GM18526 (cell line): ENCODE data around the gene PHACTR3.

Experiments used
- POLR2A ChIP-seq: IDR thresholded peaks from 3 replicates; pipeline ENCODE4 v1.6.1; 2011; ENCODE audit not compliant: insufficient read length; ENCODE audit errors: extremely low read depth

PHACTR3 gene

DNA sequence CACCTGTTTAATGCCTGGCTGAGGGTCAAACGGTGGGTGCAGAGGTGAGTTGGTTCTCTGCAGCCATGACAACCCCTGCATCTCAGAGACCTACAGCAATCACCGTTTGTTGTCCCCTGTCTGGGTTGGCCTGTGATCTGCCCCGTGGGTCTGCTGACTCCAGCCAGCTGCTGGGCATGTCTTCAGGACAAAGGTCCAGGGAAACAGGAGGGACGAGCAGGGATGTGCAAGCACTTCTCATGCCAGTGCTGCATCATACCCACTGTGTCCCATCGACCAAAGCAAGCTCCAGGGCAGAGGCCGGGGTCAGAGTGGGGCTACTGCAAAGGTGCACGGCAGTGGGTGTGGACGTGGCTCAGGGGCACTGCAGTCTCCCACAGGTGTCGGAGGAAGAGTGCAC lies 150.2 kb downstream of the PHACTR3 start:
- no peak for TF ChIP-seq POLR2A

DNA sequence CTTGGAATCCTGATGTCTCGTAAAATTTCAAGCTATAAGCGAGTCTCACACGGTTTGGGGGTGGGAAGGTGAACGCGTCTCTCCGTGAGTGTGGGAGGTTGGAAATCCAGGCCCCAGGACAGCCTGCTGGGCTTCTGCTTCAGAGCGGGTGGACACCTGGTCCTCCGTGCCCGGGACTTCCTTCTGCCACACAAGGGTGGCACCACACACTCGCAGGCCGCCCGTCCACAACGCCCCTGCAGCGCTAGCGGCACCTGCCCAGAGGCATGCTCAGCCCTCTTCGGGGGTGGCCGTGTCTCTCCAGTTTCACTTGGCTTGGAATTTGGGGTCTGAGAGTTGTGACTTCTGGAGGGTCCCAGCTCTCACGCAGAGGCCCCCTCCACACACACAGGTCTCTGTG lies 151.9 kb downstream of the PHACTR3 start:
- no peak for TF ChIP-seq POLR2A

DNA sequence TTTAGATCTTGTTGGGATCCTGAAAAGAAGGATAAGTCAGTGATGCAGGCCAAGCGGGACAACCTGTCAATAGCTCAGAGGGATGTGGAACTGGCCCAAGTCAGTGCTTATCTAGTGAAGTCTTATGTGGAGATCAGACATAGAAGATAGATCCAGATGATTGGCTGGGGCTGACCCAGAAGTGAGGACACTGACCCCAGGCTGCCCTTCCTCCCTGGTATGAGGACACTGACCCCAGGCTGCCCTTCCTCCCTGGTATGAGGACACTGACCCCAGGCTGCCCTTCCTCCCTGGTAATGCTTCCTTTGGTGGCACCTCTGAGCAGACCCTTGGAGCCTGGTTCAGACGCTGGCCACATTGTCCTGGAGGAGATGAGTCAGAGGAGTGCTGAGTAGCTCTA lies 159.7 kb downstream of the PHACTR3 start:
- TF ChIP-seq POLR2A: no peak

DNA sequence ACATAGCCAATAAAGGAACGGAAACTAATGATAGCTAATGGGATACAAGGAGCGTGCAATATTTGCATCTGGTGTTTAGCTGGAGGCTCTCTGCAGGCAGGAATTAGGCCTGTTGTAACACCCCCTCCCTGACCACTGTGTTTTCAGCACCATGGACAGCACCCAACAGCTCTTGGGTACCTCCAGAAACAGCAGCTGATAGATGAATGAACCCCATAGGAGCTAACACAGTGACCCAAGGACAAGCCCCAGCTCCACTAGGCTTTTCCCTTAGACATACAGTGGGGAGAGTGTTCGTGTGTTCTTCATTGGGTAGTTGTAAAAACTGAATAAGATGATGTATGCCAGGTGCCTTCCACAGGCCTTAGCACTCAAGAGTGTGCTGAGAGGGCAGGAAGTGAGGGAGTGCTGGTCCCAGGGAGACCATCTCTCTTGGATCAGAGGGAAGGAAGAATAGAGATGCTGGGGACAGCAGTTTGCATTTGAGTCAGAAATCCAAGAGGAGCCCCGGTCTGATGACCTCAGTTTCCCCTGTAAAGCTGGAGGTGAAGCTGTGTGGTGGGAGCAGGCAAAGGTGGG lies 161.3 kb downstream of the PHACTR3 start:
- no peak for TF ChIP-seq POLR2A

DNA sequence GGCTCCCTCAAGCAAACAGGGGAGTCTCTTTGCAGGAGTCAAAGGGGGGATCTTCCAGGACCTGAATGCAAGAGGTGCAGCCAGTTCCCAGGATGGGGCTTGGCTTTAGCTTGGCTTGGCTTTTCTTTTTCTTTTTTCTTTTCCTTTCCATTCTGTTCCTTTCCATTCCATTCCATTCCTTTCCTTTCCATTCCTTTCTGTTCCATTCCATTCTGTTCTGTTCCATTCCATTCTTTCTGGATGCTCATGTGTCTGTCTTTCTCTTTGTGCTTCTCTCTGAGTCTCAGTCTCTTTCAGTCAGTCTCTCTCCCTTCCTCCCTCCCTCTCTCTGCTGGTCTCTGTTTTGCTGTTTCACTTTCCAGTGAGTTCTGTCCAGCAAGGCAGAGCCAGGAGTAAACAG lies 163.3 kb downstream of the PHACTR3 start:
- TF ChIP-seq POLR2A: no peak

- no peak for TF ChIP-seq POLR2A
Measured at GRCh38 chr20:59770270-59770669, 165.9 kb downstream of the PHACTR3 start.

DNA sequence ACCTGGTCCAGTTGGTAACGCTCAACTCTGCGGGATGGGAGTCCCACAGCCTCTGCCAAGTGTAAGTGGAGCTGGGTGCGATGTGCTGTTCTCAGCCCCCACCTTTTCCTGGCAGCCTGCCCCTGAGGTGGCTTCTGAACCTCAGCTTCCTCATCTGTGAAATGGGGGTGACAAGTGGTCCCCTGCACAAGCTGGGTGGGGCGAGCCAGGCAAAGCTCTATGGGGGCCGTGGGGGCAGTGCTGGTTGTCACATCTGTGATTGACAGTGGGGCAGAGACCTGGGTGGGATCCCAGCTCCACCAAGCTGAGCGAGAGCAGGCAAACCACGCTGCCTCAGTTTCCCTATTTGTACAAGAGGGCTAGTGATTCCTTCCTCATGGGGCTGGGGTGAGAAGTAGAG lies 166.5 kb downstream of the PHACTR3 start:
- TF ChIP-seq POLR2A: no peak

DNA sequence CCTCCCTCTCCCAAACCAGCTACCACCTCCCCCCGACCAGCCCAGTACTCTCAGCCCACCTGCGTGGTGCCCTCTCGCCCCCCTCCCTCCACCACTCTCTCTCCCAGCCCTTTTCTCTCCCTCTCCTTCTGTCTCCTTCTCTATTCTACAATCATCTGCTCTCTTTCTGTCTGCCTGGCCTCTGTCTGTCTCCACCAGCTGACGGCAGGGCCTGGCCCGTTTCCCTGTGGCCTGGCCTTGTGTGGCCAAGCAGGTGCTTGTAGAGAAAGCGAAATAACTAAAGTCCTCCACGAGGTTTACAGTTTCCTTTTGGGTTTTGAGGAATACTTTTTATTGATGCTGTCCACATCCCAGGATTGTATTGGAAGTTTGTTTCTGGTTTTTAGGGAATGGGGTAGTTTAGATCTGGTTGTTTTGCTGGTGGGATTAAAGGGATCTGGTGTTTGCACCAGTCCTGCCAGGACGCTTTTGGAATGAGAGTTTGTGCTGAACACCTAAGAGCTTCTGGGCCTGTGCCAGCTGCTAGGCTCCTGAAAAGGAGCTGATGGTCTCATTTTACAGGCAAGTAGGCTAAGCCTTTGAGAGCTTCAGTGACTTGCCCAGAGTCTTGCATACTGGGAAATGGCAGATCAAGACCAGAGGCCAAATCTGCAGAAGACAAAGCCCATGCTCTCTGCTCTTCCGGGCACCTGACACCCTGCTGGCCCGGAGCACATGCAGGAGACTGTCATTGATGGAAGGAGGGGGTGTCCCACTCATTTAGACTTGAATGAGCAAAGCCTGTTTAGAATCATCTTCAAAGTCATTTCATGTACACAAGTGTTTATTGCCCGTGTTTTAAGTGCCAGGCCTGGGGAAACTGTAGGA lies 167.4 kb downstream of the PHACTR3 start:
- TF ChIP-seq POLR2A: no peak

DNA sequence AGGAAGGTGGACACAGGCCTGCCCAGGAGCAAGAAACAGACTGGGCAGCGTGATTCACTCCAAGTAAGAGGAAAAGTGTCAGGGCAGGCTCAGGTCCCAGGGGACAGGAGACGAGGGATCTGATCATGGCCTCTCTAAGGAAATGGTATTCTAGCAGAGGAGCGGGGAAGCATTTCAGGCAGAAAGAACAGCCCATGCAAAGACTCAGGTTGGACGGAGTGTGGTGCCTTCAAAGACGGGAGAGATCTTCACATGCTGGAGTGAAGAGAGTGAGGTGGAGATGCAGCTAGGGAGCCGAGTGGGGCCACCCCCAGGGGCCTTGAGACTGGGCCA lies 168.0 kb downstream of the PHACTR3 start:
- TF ChIP-seq POLR2A: no peak

GRCh38 chr20:59772931-59773913 lies 168.9 kb downstream of the PHACTR3 start:
- TF ChIP-seq POLR2A: no peak

DNA sequence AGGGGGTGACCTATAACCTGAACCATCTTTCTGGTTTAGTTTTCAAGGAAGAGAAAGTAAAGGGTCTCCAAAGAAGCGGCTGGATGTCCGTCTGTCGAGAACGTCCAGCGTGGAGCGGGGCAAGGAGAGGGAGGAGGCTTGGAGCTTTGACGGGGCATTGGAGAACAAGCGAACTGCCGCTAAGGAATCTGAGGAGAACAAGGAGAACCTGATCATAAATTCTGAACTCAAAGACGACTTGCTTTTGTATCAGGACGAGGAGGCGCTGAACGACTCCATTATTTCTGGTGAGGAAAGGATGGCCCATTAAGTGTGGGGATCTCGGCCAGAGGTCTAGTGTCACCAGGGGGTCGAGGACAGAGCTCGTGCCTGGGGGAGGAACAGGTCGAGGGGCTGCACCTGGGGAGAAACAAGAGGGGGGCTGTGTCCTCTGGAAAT lies 169.9 kb downstream of the PHACTR3 start:
- no peak for TF ChIP-seq POLR2A

GRCh38 chr20:59774921-59775686 lies 170.8 kb downstream of the PHACTR3 start:
- TF ChIP-seq POLR2A: no peak

DNA sequence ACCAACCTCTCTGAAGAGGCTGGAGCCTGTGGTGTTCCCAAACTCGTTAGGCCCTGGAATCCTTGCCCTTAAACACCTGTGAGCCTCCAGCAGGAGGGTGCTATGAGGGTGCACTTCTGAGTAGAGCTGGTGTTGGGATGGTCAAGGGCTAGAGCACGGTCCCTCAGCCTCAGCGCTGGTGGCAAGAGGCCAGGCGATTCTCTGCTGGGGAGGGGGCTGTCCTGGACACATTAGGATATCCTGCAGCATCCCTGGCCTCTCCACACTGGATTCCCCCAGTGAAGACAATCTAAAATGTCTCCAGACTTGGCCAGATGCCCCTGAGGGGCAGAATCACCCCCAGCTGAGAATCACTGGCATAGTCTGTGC lies 171.3 kb downstream of the PHACTR3 start:
- TF ChIP-seq POLR2A: no peak

DNA sequence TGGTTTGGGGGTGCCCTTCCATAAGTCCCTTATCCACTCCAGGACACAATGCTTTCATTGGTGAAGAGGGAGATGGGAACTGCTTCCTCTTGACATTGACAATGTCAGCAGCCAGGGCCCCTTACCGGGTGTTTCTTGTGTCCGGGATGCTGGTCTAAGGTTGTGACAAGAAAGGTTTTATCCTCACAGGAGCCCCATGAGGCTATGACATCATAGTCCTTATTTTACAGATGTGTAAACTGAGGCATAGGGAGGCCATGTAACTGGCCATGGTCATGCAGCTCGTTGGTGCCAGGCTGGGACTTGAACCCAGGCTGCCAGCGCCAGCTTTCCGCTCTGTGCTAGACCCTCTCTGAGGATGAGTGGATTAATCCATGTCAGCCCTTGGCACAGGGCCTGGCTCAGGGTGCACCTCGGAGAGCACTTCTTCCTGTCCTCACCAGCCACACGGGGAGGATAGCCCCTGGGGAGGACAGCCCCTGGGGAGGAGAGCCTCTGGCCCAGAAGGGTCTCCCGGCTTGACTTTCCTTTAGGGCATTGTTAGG lies 171.8 kb downstream of the PHACTR3 start:
- TF ChIP-seq POLR2A: no peak
